Measurements from ENCODE around the gene KLHL13. TPM values are rescaled to one million over a fixed set of nuclear protein-coding genes. Genes with fewer than 3 reads are reported as not detected.

The KLHL13 gene
- total and polyA plus RNA-seq, 2 of the 8 experiments (the other 6 are each of a cell fraction or from before 2014, with no cell fraction given): 6.4 to 12.8 TPM

DNA sequence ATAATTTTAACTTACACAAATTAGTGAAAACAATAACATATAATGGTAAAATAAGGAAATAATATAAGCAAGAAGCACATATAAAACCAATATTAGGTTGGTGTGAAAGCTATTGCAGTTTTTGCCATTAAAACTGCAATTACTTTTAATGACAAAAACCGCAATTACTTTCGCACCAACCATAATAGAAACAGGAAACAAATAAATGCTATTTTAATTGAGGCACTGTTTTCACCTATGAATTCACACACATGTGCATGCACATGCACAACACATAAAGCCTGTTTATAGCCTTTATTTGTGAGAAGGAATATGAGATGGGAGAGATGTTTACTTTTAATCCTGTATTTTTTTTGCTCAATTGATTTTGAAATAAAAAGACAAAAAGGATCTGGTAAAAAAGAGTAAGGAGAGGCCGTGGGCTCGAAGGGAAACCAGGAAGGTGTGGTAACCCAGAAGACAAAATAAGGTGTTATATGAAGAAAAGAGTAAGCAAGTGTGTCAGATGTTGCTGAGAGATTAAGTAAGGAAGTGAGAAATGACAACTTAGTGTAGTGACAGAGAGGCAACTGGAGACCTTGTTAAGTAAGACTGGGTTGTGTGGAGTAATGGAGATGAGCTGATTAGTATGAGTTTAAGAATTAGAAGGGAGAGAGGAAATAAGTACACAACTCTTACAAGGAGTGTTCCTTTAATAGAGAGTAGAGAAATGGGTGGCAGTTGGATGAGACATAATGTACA is 69.0 kb downstream of the KLHL13 start:
- Histone ChIP-seq H2BK20ac (ENCODE audit: low read length) (no peak overlapping the region), H2BK15ac (ENCODE audit: low read length) (no peak overlapping the region), H2BK12ac (ENCODE audit: low read depth, low read length) (no peak overlapping the region), H3K79me2 (ENCODE audit: control insufficient read depth in 1 of 2, insufficient read depth in 2 of 2, low read length in 2 of 2) (no peaks in the 10 kb centered on the region), H4K8ac (ENCODE audit: extremely low read depth, insufficient read depth, low read length) (no peak overlapping the region), H3K36me3 (ENCODE audit: control insufficient read depth in 2 of 4, insufficient read depth in 4 of 4, low read length in 3 of 4) (no peaks in the 10 kb centered on the region), H3K56ac (replicated peaks; ENCODE audit: insufficient read length, low read depth, low read length) (no peak overlapping the region), H4K20me1 (replicated peaks in 1 of 2; ENCODE audit: control insufficient read depth in 1 of 2, insufficient read depth in 2 of 2, low read length in 2 of 2) (no peaks in the 10 kb centered on the region), H3K23me2 (ENCODE audit: low read depth, low read length) (no peaks in the 10 kb centered on the region), H3K4ac (replicated peaks; ENCODE audit: insufficient read length, low read depth, low read length) (no peak overlapping the region), H4K5ac (ENCODE audit: insufficient read length, low read depth, low read length) (no peak overlapping the region), H3K9me3 (ENCODE audit: insufficient read depth in 2 of 2, low read depth in 1 of 2, low read length in 1 of 2) (no peaks in the 10 kb centered on the region), H3K18ac (ENCODE audit: extremely low read depth, low read length) (no peak overlapping the region), H3K9ac (replicated peaks in 1 of 4; ENCODE audit: extremely low read depth in 1 of 4, low read depth in 3 of 4, low read length in 3 of 4) (no peak overlapping the region), H2AK5ac (ENCODE audit: low read depth, low read length) (no peak overlapping the region), H3K27me3 (replicated peaks in 1 of 4; ENCODE audit: control insufficient read depth in 3 of 4, extremely low read depth in 1 of 4, insufficient read depth in 3 of 4, low read length in 3 of 4) (no peaks in the 10 kb centered on the region), H3K14ac (ENCODE audit: insufficient read length) (no peak overlapping the region), H3K4me2 (ENCODE audit: insufficient read depth in 1 of 2, low read depth in 2 of 2, low read length in 2 of 2) (no peak overlapping the region), H3K23ac (ENCODE audit: insufficient read length) (no peak overlapping the region), H2BK120ac (replicated peaks; ENCODE audit: low read depth, low read length) (no peak overlapping the region), H4K91ac (replicated peaks; ENCODE audit: insufficient read length, low read length) (no peak overlapping the region), H2AFZ (ENCODE audit: low read length) (no peak overlapping the region), H3K79me1 (ENCODE audit: low read depth, low read length) (no peaks in the 10 kb centered on the region), H2BK5ac (ENCODE audit: low read depth, low read length) (no peak overlapping the region), H3K4me1 (replicated peaks in 1 of 4; ENCODE audit: control insufficient read depth in 3 of 4, insufficient read depth in 4 of 4, low read length in 3 of 4) (no peaks in the 10 kb centered on the region), H3K4me3 (ENCODE audit: extremely low read depth in 1 of 4, insufficient read depth in 2 of 4, low read depth in 3 of 4, low read length in 4 of 4) (no peak overlapping the region), H3K27ac (ENCODE audit: low read depth, low read length) (no peak overlapping the region)
- ChIA-PET CTCF (ENCODE audit: partially characterized antibody) (no interaction called here), POLR2A (ENCODE audit: partially characterized antibody) (no interaction called here)
- FAIRE-seq (no peak), DNase-seq (ENCODE audit: low read depth in 1 of 2, low spot score in 2 of 2) (no peak)
- WGBS, 2 experiments (ENCODE audit: extremely low coverage in 1 of 2, insufficient coverage in 1 of 2, insufficient read length in 1 of 2, insufficient replicate concordance in 2 of 2, low coverage in 1 of 2, low lambda C conversion rate in 2 of 2, missing lambda C conversion rate in 1 of 2): 82% methylated on average over 4 of the region's 4 CpGs; no CpG with 5 or more reads in 1 of the 2 experiments
- TF ChIP-seq SIN3A (conservative IDR thresholded peaks at IDR 0.05 in 1 of 2, IDR thresholded peaks at IDR 0.05 in 1 of 2; ENCODE audit: low read depth in 1 of 2, low read length in 2 of 2): no peak
- no peak for TF ChIP-seq EGR1 (IDR thresholded peaks at IDR 0.05; ENCODE audit: borderline replicate concordance, low read depth, low read length)
- TF ChIP-seq RAD21 (IDR thresholded peaks at IDR 0.05 in 1 of 2, conservative IDR thresholded peaks at IDR 0.05 in 1 of 2; ENCODE audit: low read depth in 2 of 2, low read length in 2 of 2): no peak
- TF ChIP-seq ATF3 (IDR thresholded peaks at IDR 0.05; ENCODE audit: insufficient read depth, low read depth, low read length): no peak
- TF ChIP-seq SAP30 (IDR thresholded peaks at IDR 0.05; ENCODE audit: insufficient read depth, insufficient replicate concordance, low read length): no peak

All from H1 (cell line).